Renal cortex interstitium (tissue), 11 donors: ENCODE results near the gene FOXP1. TPM values are rescaled to one million over a fixed set of nuclear protein-coding genes. Genes with fewer than 3 reads are reported as not detected.
A peak's percentile ranks its signal among the peaks of the same experiment; 100 is the strongest.

Experiments
- DNase-seq, 11 donors: peaks; one replicate each; pipeline ENCODE4 v3.0.0-alpha.2; 2013; ENCODE audit warnings: low read depth in 9 of 11, low spot score in 4 of 11; ENCODE audit errors: extremely low read depth in 1 of 11
- polyA plus RNA-seq, 3 donors: library from polyadenylated mRNA; unstranded; fragments of 120-200 nt; gene quantifications; one replicate each; pipeline ENCODE4 v1.2.1, GENCODE V29; 2013; ENCODE audit not compliant: insufficient read length in 3 of 3

The FOXP1 gene
- polyA plus RNA-seq, 3 donors, result 36.8 to 51.7 (median 40.1) TPM

DNA sequence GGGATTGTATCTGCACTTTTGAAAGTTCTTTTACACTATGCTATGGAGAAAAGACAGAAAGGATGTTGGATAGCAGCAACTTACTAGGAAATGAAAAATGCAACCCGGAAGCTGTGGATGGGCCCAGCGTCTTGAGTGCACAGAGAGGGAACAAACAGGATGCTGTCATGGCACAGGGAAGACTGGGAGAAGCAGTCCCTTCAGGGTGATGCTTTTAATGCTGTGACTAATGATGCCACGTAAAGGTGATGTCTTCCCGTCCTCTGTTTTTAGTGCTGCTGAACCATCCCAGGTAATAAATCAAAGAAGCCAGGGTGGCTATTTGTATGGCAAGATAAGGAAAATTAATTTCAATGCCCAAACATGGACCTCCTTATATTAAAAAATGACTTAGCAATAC is 437.6 kb downstream of the FOXP1 start:
- DNase-seq, result no peak

DNA sequence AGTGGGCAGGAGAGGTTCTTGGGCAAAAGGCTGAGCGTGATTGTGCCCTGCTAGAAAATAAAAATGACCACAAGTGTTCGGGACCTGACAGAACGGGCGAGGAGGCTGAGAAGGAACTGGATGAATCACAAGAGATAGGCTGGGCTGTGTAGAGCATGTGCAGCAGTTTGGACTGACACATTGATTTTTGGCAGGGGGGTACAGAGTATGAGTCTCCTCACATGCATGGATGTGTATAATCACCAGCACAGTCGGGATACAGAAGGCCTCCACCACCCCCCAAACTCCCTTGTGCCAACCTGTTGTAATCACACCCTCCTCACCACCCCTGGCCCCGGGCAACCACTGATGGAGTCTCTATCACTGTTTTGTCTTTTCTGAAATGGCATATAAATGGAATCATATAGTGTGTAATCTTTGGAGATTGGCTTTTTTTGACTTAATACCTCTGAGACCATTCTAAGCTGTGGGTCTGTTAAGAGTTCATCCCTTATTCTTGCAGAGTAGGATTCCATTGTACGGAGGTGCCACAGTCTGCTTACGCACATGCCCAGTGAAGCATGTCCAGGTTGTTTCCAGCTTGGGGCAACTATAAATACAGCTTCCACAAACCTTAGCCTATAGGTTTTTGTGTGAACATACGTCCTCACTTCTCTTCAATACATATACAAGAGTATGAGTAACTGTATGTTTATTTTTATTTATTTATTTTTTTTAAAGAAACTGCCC is 438.8 kb downstream of the FOXP1 start:
- DNase-seq, result no peak

- no peak for DNase-seq
Measured at GRCh38 chr3:71143493-71143892, 440.0 kb downstream of the FOXP1 start.

- no peak for DNase-seq
Measured at GRCh38 chr3:71142441-71143161, 440.9 kb downstream of the FOXP1 start.

DNA sequence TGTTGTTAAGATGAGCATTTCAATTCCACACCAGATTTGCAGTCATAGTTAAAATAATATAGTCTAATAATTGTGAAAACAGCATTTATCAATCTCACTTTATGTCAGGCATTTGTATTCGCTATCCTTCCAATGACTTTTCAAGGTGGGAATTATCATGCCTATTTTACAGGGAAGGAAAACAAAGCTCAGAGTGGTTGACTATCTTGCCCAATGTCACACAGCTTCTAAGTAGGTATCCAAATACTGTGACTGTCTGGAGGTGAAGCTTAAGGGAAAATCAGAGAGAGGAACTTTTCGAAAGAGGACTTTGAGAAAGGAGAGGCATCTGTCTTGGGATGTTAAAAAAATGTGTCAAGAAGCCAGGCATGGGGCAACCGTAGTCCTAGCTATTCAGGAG is 443.1 kb downstream of the FOXP1 start:
- no peak for DNase-seq

- no peak for DNase-seq
Measured at GRCh38 chr3:71139496-71139895, 444.0 kb downstream of the FOXP1 start.

DNA sequence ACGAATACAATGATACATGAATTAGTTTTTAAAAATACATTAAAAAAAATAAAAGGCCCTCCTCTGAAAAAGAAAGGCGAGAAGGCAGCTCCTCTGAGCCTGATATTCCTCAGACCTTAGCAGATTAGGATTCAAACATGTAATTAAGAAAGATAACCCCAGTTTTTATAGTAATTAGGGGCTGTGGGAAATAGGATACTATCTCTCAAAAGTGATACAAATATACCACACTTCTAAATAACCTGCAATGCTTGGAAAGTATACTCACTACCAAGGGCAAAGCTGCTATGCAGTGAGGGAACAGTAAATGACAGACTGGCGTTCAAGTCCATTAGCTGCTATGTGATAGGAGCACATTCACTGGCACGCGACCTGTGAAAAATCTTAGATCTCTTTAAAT is 445.1 kb downstream of the FOXP1 start:
- DNase-seq, result no peak

DNA sequence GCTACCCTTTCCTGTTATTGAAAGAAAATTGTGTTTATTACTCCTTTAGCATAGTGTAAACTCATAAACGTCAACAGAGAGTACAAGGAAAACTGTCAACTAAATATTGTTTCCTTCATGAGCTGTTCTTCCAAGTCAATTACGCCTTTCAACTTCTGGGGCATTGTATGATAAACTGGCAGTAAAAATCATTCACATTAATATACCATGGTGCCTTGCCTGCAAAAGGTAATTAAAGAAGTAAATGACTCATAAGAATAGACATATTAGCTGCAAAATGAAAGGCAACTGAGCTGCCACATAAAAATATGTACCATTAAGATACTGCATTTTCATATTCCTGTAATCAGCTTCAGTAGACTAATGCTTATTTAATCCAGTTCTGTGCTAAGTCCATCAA is 447.3 kb downstream of the FOXP1 start:
- DNase-seq, result no peak

GRCh38 chr3:71135373-71136088 is 448.0 kb downstream of the FOXP1 start:
- no peak for DNase-seq

DNA sequence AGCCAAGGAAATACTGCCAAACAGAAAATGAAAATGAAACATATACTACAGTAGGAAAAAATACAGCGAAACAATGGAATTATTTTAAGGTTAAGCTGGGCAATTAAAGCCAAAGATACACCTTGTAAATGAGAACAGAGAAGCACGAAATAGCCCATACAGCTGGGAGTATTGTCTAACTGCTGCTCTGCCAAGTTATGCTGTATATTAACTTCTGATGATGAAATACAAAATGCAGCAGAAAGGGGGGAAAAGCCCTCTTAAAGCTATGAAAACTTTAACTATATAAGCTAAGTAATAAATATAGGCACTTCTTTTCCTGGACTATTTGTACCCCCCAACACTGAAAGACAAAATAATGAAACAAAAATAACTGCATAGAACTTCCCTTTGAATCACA is 449.0 kb downstream of the FOXP1 start:
- DNase-seq, result no peak

- DNase-seq, result no peak
Measured at GRCh38 chr3:71133865-71134264, 449.7 kb downstream of the FOXP1 start.

- DNase-seq, result no peak
Measured at GRCh38 chr3:71132995-71133730, 450.4 kb downstream of the FOXP1 start.

GRCh38 chr3:71131375-71132314 is 451.9 kb downstream of the FOXP1 start:
- DNase-seq, result no peak

DNA sequence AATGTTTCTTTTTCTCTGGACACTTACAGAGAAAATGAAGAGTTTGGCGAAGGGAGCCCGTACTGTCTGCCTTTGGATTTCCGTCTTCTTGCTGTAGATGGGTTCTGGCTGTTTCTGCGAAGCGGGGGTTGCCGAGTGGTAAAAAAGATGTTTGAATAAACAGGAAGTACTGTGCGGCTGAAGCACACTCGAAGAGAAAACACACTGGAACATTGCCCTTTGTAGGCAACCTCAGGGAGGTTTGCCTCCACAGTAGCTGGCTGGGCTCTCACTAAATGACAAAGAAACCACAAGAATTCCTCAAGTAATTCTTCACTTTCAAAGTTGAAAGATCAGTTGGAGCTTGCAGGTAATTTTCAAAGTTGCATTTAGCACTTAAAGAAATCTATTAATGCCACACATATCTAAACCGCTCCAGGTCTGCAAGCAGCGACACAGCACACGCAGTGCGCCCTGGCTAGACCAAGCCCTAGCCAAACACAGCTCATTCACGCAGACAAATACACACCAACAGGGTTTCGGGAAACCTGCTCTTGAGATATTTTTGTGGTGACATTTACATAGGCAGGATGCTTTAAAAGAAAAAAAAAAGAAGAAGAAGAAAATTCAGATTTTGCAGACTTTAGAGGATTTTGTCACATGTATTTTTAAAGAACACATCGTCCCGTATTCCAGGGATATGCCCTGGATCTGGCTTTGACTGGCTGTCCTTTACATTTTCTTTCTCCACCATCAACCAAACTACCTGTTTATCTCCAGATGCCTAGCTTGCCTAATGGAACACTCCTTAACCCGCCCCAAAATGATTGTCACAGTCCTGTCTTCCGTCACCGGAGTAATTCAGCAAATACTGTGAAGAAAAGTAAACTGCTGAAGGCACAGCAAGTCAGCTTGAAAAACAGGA is 452.8 kb downstream of the FOXP1 start:
- DNase-seq, result peak in 3 of 11 donors; percentile 51 to 61 (median 52)

DNA sequence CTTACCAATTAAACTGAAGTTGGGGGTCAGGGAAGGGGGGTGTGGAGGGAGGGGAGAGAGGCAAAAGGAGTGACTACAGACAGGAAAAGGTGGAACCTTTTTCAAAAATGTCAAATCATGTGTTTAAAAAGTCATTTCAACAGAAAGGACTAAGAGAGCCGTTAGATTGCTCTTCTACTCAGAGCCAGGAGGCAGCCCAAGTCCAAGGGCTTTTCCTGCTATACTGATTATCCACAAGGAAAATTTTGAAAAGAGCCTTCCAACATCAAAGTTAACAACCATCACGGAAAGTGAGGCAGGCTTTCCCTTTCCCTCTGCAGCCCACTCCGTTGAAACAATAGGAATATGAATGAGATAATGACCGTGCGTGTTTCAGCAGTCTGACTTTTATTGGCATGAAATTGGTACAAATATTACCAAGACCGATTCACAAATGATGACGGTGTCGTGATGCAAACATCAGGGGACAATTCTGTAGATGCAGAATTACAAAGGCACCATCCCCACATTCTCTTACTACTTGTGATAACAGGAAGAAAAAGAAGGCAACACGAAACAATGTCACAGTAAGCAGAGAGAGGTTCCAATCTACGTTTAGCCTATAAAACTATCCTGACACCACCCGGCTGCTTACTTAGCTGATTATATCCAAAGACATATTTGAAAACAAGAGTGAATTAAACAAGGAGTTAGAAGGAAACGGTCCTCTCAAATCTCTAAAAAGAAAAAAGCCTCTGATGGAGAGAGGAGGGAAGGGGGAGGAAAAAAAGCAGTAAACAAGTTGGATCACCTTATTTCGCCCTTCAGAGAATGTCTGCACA is 453.7 kb downstream of the FOXP1 start:
- no peak for DNase-seq

- DNase-seq, result no peak
Measured at GRCh38 chr3:71128961-71129360, 454.6 kb downstream of the FOXP1 start.

DNA sequence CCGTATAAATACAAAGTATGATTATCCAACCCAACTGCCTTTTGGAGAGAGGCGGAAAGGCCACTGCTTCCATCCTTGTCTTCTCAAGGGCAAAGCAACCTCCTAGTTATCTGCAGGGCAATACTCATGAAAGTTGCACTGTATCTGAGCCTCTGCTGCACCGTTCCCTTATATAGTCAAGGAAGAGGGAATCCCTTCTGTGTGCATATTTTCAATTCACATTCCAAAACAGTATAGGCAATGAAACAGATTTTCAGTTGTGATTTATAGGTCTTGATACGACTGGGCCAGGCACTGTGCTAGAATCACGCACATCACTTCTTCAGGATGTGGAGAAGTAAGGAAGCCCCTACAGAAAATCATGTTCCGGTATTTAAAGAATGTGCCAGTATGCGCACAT is 455.7 kb downstream of the FOXP1 start:
- no peak for DNase-seq
